ENCODE measurements around the gene SIX3. TPM values are rescaled to one million over a fixed set of nuclear protein-coding genes. Genes with fewer than 3 reads are reported as not detected.

SIX3 gene
- total and polyA plus RNA-seq, 7 donors: not detected

DNA sequence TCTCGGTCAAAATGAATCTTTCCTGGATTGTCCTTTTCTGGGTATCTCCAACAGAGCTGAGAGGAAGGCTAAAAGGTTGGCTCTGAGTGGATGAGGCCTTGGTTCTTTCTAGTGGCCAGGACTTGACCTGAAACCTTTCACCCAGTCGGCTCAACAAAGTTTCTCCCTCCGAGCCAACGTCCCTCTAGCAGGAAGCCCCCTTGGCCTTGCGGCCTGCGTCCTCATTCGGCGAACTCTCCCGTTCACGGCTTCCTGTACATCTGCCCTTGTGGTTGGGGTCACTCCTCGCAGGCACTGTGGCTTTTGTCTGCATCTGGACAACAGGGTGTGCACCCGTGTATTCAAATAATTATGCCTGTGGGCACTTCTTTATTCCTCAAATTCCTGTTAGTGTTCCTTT is 9.4 kb upstream of the SIX3 start:
- H3K27me3 ChIP-seq: peaks cover 75 to 100% (median 98%) of the 10 kb centered on the region in 3 donors
- 16 to 58% methylated on average over 12 of the region's 12 CpGs for WGBS, 2 donors
- TF ChIP-seq POLR2AphosphoS5 (IDR thresholded peaks at IDR 0.05): no peak
- TF ChIP-seq EP300 (IDR thresholded peaks at IDR 0.05): no peak
- TF ChIP-seq, protein P1, sequence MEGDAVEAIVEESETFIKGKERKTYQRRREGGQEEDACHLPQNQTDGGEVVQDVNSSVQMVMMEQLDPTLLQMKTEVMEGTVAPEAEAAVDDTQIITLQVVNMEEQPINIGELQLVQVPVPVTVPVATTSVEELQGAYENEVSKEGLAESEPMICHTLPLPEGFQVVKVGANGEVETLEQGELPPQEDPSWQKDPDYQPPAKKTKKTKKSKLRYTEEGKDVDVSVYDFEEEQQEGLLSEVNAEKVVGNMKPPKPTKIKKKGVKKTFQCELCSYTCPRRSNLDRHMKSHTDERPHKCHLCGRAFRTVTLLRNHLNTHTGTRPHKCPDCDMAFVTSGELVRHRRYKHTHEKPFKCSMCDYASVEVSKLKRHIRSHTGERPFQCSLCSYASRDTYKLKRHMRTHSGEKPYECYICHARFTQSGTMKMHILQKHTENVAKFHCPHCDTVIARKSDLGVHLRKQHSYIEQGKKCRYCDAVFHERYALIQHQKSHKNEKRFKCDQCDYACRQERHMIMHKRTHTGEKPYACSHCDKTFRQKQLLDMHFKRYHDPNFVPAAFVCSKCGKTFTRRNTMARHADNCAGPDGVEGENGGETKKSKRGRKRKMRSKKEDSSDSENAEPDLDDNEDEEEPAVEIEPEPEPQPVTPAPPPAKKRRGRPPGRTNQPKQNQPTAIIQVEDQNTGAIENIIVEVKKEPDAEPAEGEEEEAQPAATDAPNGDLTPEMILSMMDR (IDR thresholded peaks at IDR 0.05): no peak
- TF ChIP-seq POLR2A (IDR thresholded peaks at IDR 0.05): no peak
- H3K36me3 ChIP-seq: no peaks in the 10 kb centered on the region
- H3K27ac ChIP-seq: no peak overlapping the region
- no peak overlapping the region for H3K4me3 ChIP-seq
- DNase-seq: peak; percentile 28
- H3K9me3 ChIP-seq: no peaks in the 10 kb centered on the region
- peaks cover 0 to 62% (median 43%) of the 10 kb centered on the region in 4 donors for H3K4me1 ChIP-seq
- intact Hi-C loops (cut with DNase I): no loop called here

DNA sequence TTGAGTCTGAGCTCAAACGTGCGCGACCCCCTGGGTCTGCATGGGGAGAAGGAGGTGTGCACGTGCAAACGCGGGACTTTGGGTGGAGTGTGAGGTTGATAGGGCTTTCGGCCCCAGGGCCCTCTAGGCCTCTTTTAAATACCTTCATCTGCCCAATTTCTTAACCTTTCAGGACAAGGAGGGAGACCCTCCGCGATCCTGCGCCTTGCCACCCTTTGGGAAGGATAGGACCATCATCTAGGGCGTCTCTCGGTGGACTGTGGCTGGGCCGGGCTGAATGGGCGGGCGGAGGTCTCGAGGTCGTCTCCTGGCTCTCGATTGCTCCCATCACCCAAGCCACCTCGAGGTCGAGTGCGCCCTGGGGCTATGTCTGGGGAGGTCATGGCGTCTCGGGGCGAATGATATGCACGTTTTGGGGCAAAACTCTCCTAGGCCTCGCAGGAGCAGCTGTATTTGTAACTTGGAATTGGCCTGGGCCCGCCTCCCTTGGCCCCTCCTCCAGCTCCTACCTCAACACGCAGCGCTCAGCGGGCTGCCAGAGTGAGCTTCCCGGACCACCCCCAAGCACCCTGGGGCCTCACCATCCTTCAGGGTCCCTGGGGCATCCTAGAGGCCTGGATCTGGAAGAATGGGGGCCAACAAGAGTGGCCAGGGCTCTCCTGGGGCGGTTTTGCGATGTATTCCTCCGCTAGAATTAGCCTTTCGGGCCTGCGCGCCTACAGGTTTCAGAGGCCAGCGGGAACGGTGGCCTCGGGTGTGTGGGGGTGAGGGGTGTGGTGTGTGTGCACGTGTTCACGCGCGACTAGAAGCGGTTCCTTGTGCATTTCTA is 8.7 kb upstream of the SIX3 start:
- 7 to 12% methylated on average over 45 of the region's 45 CpGs for WGBS, 2 donors

DNA sequence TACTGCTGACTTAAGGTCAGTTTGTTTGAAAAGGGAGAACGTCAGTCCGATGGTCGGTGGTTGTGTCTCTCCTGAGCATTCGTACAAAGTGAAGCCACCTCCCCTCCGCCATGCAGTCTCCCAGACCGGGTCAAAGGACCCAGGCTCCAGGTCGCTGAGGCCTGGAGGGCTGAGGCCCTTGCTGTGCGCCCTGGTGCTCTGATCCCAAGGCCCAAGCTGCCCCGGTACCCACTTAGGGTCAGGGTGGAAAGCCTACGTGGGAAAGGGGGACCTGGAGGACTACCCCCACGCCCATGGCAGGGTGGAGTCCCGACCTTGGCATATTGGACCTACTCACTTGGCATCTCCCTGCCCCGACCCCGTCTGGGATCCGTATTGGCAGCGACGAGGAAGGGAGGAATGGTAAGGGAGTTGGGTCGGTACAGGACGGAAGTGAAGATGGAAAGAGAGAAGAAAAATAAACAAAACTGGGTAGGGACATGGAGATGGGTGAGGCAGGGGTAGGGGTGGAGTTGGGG is 8.0 kb upstream of the SIX3 start:
- H3K9me3 ChIP-seq: no peaks in the 10 kb centered on the region
- no peak overlapping the region for H3K27ac ChIP-seq
- TF ChIP-seq, protein P1 (IDR thresholded peaks at IDR 0.05): no peak
- TF ChIP-seq EP300 (IDR thresholded peaks at IDR 0.05): no peak
- TF ChIP-seq POLR2AphosphoS5 (IDR thresholded peaks at IDR 0.05): no peak
- no peak for TF ChIP-seq POLR2A (IDR thresholded peaks at IDR 0.05)
- DNase-seq: peak; percentile 33
- H3K36me3 ChIP-seq: no peaks in the 10 kb centered on the region
- H3K4me3 ChIP-seq: no peak overlapping the region
- peaks cover 0 to 69% (median 48%) of the 10 kb centered on the region in 4 donors for H3K4me1 ChIP-seq
- intact Hi-C loops (cut with DNase I): no loop called here
- 8 to 9% methylated on average over 19 of the region's 19 CpGs for WGBS, 2 donors
- H3K27me3 ChIP-seq: peaks cover 77 to 100% (median 98%) of the 10 kb centered on the region in 3 donors

More for the DNA sequence above, 8.7 kb upstream of the SIX3 start:
- H3K4me3 ChIP-seq: no peak overlapping the region
- TF ChIP-seq POLR2AphosphoS5 (IDR thresholded peaks at IDR 0.05) (no peak), EP300 (IDR thresholded peaks at IDR 0.05) (no peak), POLR2A (IDR thresholded peaks at IDR 0.05) (no peak)
- TF ChIP-seq, protein P1 (IDR thresholded peaks at IDR 0.05): no peak
- peaks cover 77 to 100% (median 98%) of the 10 kb centered on the region in 3 donors for H3K27me3 ChIP-seq
- no peaks in the 10 kb centered on the region for H3K9me3 ChIP-seq
- H3K36me3 ChIP-seq: no peaks in the 10 kb centered on the region
- no peak overlapping the region for H3K27ac ChIP-seq
- intact Hi-C loops (cut with DNase I): no loop called here
- DNase-seq: no peak
- peaks cover 0 to 69% (median 48%) of the 10 kb centered on the region in 4 donors for H3K4me1 ChIP-seq

DNA sequence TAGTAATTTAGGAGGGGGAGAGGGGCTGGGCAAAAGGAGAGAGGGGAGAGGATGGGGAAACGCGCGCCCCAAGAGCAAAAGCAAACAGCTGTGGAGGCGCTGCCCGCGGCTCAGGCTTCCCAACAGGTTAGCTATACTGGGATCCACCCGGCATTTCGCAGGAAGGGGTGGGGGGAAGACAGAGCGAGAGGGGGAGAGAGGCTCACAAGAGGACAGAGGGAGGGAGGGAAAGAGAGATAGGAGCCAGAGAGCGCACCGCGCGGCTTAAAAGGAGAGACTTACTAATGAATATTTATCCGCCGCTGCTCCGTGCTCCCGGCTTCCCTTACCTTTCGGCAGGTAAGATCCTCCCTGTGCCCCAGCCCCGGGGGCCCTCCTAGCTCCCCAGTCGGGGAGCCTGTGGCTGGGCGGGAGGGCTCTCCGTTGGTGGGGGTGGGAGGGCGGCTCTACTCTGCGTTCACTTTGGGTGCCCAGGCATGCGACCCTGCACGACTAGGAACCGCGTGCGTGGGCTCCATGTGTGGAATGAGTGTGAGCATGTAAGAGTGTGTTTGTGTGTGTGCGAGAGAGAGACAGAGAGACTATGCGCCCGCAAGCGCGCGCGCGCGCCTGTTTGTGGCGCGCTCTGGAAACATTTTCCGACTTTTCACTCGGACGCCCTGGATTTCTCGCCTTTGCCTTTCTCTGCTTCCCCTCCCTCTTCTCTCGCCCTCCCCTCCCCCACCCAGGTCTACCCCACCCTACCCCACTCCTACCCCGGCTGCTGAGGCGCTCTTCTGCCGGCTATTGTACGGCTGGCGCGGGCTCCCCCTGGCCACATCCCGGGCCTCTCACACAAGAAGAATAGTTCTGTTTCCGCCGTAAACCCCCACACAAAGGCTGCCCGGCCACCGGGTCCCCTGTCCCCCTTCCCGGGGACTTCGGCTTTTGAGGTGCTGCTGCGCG is 7.2 kb upstream of the SIX3 start:
- peak; percentile 46 for DNase-seq
- peaks cover 0 to 69% (median 48%) of the 10 kb centered on the region in 4 donors for H3K4me1 ChIP-seq

More for the DNA sequence above, 7.2 kb upstream of the SIX3 start:
- intact Hi-C loops (cut with DNase I): no loop called here
- 3 to 4% methylated on average over 60 of the region's 60 CpGs for WGBS, 2 donors
- H3K36me3 ChIP-seq: no peaks in the 10 kb centered on the region
- no peaks in the 10 kb centered on the region for H3K9me3 ChIP-seq
- TF ChIP-seq, protein P1 (IDR thresholded peaks at IDR 0.05): no peak
- no peak for TF ChIP-seq EP300 (IDR thresholded peaks at IDR 0.05)
- no peak for TF ChIP-seq POLR2A (IDR thresholded peaks at IDR 0.05)
- no peak for TF ChIP-seq POLR2AphosphoS5 (IDR thresholded peaks at IDR 0.05)
- H3K27me3 ChIP-seq: peaks cover 77 to 100% (median 98%) of the 10 kb centered on the region in 3 donors
- no peak overlapping the region for H3K4me3 ChIP-seq
- no peak overlapping the region for H3K27ac ChIP-seq
